EH (cell line): ENCODE results near the gene P4HB.

Experiments
- DNase-seq: peaks from one replicate; pipeline ENCODE4 v3.0.0-alpha.2; 2015; ENCODE audit warnings: low read depth

The P4HB gene

GRCh38 chr17:81810892-81811704 lies 49.2 kb downstream of the P4HB start:
- DNase-seq = no peak

- no peak for DNase-seq
Observed at GRCh38 chr17:81810476-81810875, 49.9 kb downstream of the P4HB start.

- no peak for DNase-seq
Observed at GRCh38 chr17:81809556-81809998, 50.8 kb downstream of the P4HB start.

GRCh38 chr17:81808778-81809555 lies 51.4 kb downstream of the P4HB start:
- no peak for DNase-seq

GRCh38 chr17:81807839-81808238 lies 52.5 kb downstream of the P4HB start:
- DNase-seq = no peak

GRCh38 chr17:81807210-81807719 lies 53.1 kb downstream of the P4HB start:
- DNase-seq = no peak

- no peak for DNase-seq
Observed at GRCh38 chr17:81806461-81807209, 53.7 kb downstream of the P4HB start.

- DNase-seq = no peak
Observed at GRCh38 chr17:81805707-81806460, 54.5 kb downstream of the P4HB start.

GRCh38 chr17:81804559-81805399 lies 55.6 kb downstream of the P4HB start:
- no peak for DNase-seq

GRCh38 chr17:81803728-81804558 lies 56.4 kb downstream of the P4HB start, which contains the start of gene GCGR:
GCGR (plus strand) TSS chr17:81804150; CDS start chr17:81809019, 4,869 bp downstream.
- DNase-seq = no peak

- DNase-seq = no peak
Observed at GRCh38 chr17:81802856-81803643, 57.3 kb downstream of the P4HB start.

- no peak for DNase-seq
Observed at GRCh38 chr17:81802048-81802758, 58.1 kb downstream of the P4HB start.

- DNase-seq = no peak
Observed at GRCh38 chr17:81801327-81801726, 59.0 kb downstream of the P4HB start.

GRCh38 chr17:81794509-81794908 lies 65.8 kb downstream of the P4HB start:
- no peak for DNase-seq

- no peak for DNase-seq
Observed at GRCh38 chr17:81794074-81794476, 66.3 kb downstream of the P4HB start.
